PC-3 (cell line): Measurements from ENCODE around the gene ENHO.

ENCODE experiments used
- CTCF ChIP-seq: fragments of 300-600 bp; sonication (generic); conservative IDR thresholded peaks from 2 replicates; pipeline ENCODE4 v1.5.1; 2017; ENCODE audit warnings: antibody characterized with exemption, low read depth, mild to moderate bottlenecking, low read length
- EZH2 ChIP-seq: fragments of 300-600 bp; sonication (generic); IDR thresholded peaks from one replicate; pipeline ENCODE4 v1.6.1; 2017; ENCODE audit warnings: antibody characterized with exemption, mild to moderate bottlenecking, low read length; ENCODE audit not compliant: unreplicated experiment
- EZH2phosphoT487 ChIP-seq: fragments of 300-600 bp; sonication (generic); IDR thresholded peaks from 2 replicates; pipeline ENCODE4 v1.6.1; 2018; ENCODE audit warnings: mild to moderate bottlenecking, antibody characterized with exemption, low read length, borderline replicate concordance

- TF ChIP-seq CTCF (0 out of 2 replicates have a peak, but pooled peaks have one; percentile 15), EZH2 (no peak), EZH2phosphoT487 (no peak)
Measured at GRCh38 chr9:34519321-34520020, 3.3 kb downstream of the ENHO start.
